GM19239 (cell line): ENCODE results near the gene DUS3L.
A peak's percentile ranks its signal among the peaks of the same experiment; 100 is the strongest.

Experiments used
- DNase-seq: peaks from one replicate; pipeline ENCODE4 v3.0.0; 2011; ENCODE audit warnings: low spot score; ENCODE audit not compliant: insufficient read length
- FAIRE-seq: peaks from 2 replicates; lab custom pipeline; 2011; peaks lifted over from hg19 to GRCh38; lab: Jason Lieb, UNC

DUS3L gene

DNA sequence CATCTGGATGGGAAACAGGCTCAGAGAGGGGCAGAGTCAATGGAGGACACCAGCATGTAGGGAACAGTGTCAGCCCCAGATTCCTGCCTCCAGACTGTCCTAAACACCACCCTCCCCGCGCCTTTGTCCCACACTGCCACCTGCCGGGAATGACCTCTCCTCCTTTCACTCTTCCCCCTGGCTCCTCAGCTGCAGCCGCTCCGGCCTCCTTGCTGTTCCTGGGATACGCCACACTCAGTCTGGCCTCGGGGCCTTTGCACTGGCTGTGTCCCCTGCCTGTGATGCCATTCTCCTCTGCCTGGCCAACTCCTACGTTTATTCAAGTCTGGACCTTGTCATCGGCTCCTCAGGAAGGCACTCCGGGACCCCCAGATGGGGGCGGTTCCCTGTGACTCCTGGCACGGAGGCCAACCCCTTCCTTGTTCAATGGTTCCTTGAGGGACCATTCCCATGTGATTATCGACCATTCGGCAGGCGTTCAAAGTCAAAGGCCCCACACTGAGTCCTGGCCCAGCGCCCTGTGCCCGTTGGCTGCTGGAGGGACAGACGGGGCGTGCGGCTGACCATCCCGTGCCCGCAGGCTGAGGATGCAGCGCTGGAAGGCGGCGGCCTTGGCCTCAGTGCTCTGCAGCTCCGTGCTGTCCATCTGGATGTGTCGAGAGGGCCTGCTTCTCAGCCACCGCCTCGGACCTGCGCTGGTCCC lies 32.8 kb upstream of the DUS3L start:
- DNase-seq = no peak

DNA sequence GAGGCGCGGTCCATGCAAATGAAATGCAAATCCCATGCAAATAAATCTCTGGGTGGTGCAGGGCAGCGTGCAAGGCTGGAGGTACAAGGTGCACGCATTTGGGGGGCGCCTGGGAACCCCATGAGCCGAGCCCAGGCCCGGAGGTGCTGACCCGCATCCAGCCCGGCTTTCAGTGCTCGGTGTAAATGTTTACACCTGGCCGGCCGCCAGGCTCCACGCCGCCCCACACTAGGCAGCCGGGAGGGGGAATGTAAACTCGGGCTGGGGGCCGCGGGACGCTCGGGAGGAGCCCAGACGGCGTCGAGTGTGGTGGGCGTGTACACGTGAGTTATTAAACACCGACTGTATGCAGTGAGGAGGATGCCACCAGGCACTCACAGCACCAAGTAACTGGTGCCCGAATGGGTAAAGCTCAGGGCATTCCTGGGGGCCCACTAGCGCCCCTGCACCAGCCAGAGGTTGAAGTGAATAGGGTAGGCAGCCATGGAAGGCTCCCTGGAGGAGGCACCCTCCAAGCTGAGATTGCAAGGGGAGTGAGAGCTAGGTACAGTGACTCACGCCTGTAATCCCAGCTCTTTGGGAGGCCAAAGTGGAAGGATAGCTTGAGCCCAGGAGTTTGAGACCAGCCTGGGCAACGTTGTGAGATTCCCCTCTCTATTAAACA lies 31.4 kb upstream of the DUS3L start:
- no peak for FAIRE-seq
- DNase-seq = no peak

More for the DNA sequence above, 32.8 kb upstream of the DUS3L start:
- FAIRE-seq = no peak

DNA sequence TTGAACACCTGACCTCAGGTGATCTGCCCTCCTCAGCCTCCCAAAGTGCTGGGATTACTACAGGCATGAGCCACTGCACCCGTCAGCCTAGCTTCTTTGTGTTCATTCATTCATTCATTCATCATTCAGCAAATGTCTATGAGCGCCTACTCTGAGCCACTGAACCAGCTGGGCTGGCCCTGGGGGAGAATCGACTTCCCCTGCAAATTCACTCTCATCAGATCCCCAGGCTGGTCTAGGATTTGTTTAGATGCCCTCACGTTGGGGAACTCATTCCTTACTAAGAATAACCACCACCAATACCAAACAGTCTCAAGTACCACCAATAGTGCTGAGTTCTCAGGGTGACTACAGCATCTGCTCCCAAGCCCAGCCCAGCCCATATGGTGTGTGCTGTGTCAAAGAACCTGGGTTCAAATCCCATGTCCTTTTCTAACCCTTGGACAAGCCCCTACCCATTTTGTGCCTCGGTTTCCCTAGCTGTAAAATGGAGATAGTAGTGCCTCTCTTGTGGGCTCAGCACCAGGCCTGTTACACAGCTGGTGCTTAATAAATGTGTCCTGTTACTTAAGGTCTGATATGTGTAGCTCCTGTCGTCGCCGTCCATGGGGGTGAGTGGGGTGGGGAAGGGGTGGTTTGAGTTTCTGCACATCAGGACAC lies 30.7 kb upstream of the DUS3L start:
- FAIRE-seq = no peak
- no peak for DNase-seq

DNA sequence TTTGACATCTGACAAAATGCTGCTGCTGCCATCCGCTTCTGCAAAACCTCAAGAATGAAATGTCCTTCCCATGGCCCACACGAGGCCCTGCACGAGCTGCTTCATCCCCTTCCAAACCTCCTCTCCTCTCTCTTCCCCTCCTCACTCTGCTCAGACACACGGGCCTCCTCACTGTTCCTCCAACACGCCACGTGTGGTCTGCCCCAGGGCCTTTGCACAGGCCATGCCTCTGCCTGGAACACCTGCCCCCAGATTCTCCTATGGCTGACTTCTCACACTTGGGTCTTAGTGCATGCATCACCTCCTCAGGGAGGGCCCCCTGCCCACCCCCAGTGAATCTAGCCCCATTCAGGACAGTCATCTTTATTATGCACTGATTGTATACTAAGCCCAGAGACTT lies 29.8 kb upstream of the DUS3L start:
- no peak for FAIRE-seq
- no peak for DNase-seq

DNA sequence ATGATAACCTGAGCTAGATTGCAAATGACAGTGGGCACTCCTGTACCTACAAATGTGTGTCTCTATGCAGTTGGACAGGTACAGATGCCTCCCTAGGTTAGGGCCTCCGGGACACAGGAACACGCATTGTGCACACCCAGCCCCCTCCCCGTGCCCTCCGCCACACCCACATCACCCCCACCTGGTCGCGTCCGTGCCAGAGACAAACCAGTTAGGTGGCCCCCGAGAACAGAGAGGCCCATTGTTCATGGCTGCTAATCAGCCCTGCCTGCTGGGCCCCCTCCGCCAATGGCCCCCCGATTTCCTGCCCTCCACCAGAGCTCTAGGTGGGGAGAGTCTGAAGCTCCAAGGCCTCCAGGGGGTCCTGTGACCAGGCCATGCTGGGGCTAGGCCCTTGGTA lies 27.6 kb upstream of the DUS3L start:
- FAIRE-seq (no peak), DNase-seq (no peak)

DNA sequence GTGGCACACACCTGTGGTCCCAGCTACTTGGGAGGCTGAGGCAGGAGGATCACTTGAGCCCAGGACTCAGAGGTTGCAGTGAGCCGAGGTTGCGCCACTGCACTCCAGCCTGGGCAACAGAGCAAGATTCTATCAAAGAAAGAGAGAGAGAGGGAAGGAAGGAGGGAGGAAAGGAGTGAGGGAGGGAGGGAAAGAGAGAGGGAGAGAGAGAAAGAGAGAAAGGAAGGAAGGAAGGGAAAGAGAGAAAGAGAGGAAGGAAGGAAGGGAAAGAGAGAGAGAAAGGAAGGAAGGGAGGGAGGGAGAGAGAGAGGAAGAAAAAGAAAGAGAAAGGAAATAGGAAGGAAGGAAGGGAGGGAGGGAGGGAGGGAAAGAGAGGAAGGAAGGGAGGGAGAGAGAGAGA lies 26.3 kb upstream of the DUS3L start:
- DNase-seq = no peak
- FAIRE-seq = no peak

DNA sequence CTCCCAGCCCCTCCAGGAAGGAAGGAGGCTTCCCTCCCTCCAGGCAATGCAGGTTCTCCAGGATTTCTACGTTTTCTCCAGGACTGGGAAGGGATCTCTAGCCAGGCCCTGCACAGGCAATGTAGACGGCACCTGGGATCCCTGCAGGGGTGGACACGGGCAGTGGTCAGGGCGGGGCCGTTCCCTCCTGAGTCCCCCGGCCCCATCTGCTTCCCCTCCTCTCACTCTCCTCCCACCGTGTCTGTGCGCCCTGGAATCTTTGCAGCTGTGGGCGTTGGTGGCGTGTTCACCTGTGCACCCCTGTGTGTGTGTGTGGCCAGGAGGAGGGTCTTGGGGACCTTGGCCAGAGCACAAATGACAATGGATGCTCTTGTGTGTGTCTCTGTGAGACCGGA lies 23.9 kb upstream of the DUS3L start:
- FAIRE-seq (no peak), DNase-seq (no peak)

DNA sequence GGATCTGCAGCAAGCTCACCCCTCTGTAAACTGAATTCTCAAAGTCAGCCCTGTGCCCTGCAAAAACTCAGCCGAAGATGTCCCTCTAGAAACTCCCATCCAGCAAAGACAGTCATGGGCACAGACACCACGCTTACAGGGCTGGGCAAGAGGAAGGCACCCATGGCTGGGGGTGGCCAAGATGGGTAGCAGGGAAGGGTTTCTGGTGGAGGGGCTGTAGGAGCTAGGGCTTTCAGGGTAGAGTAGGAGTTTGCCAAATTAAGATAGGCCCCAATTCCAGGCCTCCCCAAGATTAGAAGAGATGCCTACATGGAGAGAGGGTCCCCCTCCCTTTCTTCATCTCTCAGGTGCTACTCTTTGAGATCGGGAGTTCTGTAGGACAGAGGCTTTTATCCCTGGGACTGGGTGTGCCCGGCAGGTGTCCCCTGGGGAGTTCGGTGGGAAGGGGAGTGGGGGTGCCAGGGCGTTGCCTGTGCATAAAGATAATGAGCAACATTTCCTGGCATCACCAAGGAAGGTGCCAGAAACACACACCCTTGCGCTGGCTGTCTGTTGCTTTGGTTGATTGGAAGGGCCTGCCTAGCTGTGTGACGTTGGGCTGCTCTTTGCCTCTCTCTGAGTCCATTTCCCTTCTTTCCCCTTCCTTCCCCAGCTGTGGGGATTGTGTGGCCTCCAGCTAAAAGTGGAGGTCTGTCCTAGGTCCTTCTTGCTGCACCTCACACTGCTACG lies 23.3 kb upstream of the DUS3L start:
- DNase-seq = no peak
- FAIRE-seq = no peak

DNA sequence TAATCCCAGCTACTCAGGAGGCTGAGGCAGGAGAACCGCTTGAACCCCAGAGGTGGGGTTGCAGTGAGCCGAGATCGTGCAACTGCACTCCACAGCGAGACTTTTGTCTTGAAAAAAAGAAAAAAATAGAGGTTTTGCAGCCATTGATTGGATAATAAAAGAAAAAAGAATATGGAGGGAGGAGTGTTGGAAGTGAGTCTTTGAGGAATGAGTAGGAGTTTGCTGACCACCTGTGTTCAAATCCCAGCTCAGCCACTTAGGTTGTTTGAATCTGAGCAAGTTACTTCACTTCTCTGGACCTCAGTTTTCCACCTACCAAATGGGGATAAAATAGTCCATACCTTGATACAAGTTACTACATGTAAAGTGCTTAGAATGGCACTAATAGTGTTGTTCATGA lies 20.2 kb upstream of the DUS3L start:
- FAIRE-seq = no peak
- DNase-seq = no peak

DNA sequence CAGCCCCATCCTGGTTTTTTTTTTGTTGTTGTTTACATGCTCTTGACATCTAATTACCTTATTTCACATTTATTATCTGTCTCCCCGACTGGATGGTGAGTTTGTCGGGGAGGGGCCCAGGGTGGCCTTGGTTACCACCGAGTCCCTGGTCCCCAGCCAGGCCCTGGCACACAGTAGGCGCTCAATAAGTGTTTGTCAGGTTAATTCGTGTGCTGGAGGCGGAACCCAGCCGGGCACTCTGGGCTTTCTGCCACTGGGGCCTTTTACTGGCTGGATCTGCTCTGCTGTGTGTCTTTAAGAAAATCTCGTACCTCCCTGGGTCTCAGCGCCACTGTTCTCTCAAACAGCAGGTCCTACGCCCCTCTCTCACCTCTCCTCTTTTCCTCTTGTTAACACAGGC lies 18.5 kb upstream of the DUS3L start:
- FAIRE-seq = no peak
- DNase-seq = no peak

DNA sequence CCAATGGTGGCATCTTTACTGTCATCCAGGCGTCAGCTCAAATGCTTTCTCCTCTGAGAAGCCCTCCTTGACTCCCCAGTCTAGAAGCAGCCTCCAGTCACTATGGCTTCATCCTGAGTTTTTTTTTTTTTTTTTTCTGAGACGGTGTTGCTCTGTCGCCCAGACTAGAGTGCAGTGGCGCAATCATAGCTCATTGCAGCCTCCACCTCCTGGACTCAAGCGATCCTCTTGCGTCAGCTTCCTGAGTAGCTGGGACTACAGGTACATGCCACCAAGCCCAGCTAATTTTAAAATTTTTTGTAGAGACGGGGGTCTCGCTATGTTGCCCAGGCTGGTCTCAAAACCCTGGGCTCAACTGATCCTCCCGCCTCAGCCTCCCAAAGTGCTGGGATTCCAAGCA lies 18.1 kb upstream of the DUS3L start:
- DNase-seq = no peak
- no peak for FAIRE-seq

DNA sequence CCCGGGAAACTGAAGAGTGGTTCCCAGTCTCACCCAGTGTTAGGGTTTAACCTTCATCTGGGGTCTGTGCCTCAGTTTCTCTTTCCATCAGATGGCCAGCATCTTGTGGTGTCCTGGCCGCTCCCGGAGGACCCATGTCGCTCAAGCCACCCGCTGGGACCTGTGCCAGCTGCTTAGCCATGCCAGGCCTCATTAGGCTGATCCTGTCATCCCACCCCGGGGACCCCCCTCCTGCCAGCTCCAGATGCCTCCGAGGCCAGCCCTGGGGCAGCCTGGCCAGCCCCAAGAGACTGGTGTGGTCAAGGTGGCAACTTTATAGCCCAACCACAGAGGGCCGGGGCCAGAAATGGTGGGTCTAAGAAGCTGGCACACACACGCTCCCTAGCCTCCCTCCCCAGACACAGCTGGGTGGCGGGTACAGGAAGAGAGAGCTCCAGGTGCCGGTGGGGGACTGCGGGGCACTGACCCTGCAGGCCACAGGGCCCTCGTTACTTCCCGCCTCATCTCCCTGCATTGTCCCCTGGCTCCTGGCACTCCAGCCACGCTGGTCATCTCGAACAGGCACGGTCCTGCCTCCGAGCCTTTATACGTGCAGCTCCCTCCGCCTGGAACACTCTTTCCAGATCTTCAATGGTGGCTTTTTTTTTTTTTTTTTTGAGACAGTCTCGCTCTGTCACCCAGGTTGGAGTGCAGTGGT lies 17.3 kb upstream of the DUS3L start:
- FAIRE-seq (no peak), DNase-seq (no peak)

DNA sequence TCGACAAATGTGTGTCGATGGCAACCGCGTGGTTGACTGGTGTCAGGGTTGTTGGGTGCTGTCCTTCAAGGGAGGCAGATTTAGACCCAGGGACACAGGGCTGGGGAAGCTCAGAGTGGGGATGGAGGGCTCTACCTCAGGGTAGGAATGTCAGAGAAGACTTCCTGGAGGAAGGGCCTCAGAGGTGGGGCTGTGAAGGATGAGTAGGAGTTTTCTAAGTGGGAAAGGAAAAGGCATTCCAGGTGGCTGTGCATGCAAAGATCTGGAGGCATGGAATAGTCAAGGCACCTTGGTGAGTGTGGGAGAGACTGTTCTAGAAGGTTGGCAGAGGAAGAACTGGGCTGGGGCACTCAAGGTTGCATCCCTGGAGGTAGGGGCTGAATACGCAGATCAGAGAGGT lies 15.9 kb upstream of the DUS3L start:
- no peak for DNase-seq
- no peak for FAIRE-seq

DNA sequence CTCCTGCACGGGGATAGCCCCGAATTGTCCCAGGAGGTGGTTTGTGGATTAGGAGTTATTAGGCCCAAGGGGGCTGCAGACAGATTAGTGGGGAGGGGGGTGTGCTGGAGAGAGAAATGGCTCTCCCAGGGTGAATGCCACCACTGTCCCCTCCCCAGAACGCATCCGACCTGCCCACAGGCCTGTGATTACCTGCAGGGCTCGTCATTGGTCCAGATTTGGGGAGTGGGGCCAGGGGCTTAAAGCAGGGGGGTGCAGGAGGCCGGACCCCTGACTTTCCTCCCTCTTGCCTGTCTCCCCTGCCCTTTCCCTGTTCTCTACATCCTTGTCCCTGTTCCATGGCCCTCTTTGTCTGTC lies 15.1 kb upstream of the DUS3L start:
- FAIRE-seq (no peak), DNase-seq (no peak)

DNA sequence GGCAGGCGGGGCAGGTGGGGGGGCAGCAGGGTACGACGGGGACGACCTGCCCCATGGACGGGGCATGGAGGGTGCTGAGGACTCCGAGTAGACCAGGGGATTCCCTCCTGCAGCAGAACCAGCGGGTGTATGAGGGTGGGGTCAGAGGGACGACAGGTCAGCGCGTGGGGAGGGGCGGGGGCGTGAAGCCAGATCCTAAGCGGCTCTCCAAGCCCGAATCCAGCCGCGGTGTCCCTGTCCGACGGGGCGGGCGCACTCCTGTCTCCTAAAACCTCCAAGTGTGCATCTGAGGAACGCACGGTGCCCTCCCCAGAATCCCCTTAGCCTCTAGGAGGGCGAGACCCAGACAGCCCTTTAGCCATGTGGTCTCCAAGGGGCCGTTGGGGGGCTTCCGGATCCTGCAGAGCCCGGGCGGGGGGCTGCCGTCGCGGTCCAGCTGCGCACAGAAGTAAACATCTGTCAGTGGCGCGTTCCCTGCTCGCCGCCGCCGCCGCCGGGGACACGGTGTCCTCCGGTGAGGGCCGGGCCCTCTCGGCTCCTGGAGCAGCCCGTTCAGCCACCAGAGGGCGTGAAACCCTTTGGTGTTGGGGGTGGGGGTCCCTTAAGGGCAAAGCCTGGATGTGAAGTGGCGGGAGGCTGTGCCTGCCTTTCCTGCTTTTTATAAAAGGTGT lies 14.6 kb upstream of the DUS3L start:
- FAIRE-seq (no peak), DNase-seq (peak; percentile 58)

DNA sequence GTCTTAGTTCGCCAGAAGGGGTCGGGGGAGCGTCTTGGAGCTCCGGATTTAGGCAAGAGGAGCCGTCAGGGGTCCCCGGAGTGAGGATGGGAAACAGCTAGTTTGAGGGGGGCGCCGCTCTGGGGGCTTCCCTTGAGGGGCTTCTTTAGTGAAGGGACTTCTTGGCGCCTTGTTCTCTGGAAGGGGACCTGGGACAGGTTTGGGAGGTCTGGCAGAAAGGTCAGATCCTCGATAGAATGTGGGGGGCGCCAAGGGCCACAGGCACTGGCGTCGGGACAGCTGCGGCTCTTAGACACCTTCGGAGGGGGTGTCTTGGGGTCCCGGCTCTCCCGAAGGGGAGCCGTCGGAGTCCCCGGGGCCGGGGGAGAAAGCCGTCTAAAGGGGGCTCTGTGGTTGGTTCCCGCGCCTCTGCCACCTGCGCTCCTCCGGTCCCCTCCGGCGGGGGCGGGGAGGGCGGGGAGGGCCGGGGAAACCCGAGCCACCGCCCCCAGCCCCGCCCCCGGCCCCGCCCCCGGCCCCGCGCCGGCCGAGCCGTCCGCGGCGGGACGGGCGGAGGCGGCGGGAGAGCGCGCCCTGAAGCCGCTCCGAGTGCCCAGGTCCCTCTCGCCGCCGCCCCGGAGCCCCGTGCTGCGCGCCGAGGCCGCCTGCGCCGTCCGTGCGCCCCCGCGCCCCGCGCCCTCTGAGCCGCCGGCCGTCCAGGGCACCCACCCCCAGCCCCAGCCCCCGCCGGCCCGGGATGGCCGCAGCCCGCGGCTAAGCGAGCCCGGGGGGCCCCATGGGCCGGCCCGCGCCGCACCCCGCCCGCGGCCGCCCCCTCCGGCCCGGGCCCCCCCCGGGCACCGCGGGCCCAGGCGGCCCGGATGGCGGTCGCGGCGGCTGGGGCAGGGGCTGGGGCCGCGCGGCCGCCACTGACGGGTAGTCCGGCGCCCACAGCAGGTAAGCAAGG lies 13.8 kb upstream of the DUS3L start, which contains the start of gene NRTN:
NRTN (plus strand) TSS at position 552 of the 946 bp plus-strand sequence. CDS start 19,099 bp downstream, outside the sequence.
- FAIRE-seq (no peak), DNase-seq (peak; percentile 86)

DNA sequence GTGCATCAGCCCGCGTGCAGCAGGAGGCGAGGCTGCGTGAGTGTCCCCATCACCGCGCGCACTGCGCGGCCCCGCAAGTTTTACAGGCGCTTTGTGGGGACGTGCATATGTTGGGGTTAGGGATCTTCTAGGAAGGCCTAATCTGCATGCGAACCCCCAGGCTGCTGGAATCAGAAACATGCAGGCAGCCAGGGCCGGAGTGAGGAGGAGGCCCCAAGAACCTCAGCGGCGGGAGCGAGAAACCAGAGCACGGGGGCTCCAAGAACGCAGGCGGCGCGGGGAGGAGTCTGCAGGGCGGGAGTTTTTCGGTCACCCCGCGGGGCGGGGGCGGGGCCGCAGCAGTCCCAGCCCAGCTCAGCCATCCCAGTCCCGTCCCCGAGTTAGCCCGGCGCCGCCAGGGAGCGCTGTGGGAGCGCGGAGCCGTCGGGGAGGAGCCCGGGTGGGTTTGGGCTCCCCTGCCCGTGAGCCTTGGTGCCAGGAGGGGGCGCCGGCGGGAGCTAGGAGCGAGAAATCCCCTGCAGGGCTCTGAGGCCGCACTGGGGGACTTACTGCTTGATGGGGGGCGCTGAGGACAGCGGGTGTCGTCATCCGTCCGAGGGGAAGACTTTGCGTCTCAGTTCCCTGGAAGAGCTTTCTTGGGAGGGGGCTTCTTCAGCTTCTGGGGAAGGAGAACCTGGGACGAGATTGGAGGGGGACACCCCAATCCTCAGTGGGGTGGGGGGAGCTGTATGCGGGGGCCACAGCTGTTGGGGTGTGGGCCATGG lies 13.0 kb upstream of the DUS3L start:
- DNase-seq = peak; percentile 100
- FAIRE-seq = peak; percentile 85

DNA sequence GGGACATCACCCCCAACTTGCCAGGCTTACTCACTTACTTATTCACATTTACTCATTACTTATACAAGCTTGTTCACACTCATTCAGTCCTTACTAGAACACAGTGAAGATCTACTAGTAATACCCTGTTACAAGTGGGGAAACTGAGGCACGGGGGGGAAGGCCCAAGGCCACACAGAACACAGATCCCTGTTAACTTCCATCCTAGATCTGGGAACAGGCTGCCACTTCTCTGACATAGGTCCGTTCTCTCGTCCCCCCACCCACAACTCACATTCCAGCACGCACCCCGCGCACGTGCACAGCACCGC lies 12.4 kb upstream of the DUS3L start:
- no peak for FAIRE-seq
- no peak for DNase-seq
